Measurements from ENCODE around the gene RHOBTB3. TPM values are rescaled to one million over a fixed set of nuclear protein-coding genes. Genes with fewer than 3 reads are reported as not detected.
A peak's percentile ranks its signal among the peaks of the same experiment; 100 is the strongest.

The RHOBTB3 gene
- total RNA-seq, 1 donor from 2014 or later = 75.2 TPM

DNA sequence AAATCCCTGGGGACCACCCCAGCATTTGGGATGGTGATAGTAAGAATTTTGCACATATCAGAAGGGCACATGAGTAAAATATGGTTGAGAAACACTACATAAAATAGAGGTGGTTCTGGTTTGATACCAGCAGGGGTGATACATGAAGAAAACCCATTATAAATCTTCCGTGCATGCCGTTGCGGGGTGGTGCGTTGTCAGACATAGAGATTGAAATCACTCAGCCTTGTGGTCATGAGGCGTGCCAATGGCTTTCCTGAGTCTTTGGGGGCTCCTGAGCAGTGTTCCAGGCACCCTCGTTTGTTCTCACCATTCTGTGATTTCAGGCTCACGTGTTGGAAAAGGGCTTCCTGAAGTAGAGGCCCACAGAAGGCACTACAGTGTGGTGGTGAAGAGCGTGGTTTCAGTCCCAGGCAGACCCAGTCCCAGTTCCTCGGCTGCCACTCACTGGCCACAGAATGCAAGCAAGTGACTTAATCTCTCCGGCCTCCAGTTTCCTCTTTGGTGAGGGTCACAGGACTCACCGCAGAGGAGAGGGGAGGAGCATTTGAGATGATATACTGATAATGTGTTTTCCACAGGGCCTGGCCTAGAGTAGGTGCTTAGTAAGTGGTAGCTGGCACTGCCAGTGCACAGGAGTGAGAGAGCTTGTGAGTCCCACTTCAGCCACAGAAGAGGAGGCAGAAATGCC is 111.9 kb downstream of the RHOBTB3 start:
- Mint-ChIP-seq H3K4me1 (ENCODE audit: low read depth) (peaks cover 23% of the 10 kb centered on the region), H3K27me3 (ENCODE audit: low read depth) (no peaks in the 10 kb centered on the region), H3K9me3 (ENCODE audit: low read depth) (no peaks in the 10 kb centered on the region), H3K27ac (ENCODE audit: unreplicated experiment) (peak overlapping the region; percentile 62), H3K4me3 (ENCODE audit: unreplicated experiment) (no peak overlapping the region), H3K36me3 (ENCODE audit: low read depth) (no peaks in the 10 kb centered on the region)
- TF ChIP-seq, protein P1, sequence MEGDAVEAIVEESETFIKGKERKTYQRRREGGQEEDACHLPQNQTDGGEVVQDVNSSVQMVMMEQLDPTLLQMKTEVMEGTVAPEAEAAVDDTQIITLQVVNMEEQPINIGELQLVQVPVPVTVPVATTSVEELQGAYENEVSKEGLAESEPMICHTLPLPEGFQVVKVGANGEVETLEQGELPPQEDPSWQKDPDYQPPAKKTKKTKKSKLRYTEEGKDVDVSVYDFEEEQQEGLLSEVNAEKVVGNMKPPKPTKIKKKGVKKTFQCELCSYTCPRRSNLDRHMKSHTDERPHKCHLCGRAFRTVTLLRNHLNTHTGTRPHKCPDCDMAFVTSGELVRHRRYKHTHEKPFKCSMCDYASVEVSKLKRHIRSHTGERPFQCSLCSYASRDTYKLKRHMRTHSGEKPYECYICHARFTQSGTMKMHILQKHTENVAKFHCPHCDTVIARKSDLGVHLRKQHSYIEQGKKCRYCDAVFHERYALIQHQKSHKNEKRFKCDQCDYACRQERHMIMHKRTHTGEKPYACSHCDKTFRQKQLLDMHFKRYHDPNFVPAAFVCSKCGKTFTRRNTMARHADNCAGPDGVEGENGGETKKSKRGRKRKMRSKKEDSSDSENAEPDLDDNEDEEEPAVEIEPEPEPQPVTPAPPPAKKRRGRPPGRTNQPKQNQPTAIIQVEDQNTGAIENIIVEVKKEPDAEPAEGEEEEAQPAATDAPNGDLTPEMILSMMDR (IDR thresholded peaks at IDR 0.05) = peak; percentile 24
- no peak for DNase-seq (ENCODE audit: low spot score)

DNA sequence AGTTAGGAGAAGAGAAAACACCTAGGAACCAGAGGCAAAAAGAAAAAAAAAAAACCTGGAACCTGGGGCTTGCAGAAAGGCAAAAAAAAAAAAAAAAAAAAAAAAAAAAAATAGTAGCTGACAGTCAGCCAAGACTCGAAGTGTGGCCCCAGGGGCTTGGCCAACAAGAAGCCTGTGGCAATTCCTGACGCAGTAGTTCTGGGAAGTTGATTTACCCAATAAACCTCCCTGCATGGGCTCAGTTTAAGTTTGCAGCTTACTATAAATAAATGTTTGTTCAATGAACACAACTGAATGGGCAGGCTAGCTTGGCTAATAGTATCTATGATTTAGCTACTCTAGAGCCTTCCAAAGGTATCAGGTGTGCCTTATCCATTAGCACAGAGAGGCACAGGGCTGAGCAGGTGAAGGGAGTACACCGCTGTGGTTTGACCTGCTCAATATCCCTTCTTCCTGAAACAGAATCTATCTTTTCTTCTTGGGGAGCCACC is 112.6 kb downstream of the RHOBTB3 start:
- Mint-ChIP-seq H3K4me3 (ENCODE audit: unreplicated experiment) (no peak overlapping the region), H3K27ac (ENCODE audit: unreplicated experiment) (no peak overlapping the region), H3K27me3 (ENCODE audit: low read depth) (no peaks in the 10 kb centered on the region), H3K36me3 (ENCODE audit: low read depth) (no peaks in the 10 kb centered on the region), H3K9me3 (ENCODE audit: low read depth) (no peaks in the 10 kb centered on the region), H3K4me1 (ENCODE audit: low read depth) (peaks cover 23% of the 10 kb centered on the region)
- DNase-seq (ENCODE audit: low spot score) = no peak
- TF ChIP-seq, protein P1 (IDR thresholded peaks at IDR 0.05) = no peak

DNA sequence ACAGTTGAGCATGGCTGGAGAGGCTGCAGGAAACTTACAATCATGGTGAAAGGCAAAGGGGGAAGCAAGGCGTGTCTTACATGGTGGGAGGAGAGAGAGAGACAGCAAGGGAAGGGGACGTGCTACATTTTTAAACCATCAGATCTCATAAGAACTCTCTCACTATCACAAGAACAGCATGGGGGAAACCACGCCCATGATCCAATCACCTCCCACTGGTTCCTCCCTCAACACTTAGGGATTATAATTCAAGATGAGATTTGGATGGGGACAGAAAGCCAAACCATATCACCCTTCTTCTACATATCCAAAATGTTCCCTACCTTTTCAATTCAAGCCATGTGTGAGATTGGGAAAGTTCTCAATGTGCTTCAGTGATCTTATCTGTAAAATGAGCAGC is 114.3 kb downstream of the RHOBTB3 start:
- no peaks in the 10 kb centered on the region for H3K9me3 Mint-ChIP-seq (ENCODE audit: low read depth)
- H3K27me3 Mint-ChIP-seq (ENCODE audit: low read depth) = no peaks in the 10 kb centered on the region
- TF ChIP-seq, protein P1 (IDR thresholded peaks at IDR 0.05) = no peak
- H3K4me1 Mint-ChIP-seq (ENCODE audit: low read depth) = peaks cover 23% of the 10 kb centered on the region
- no peak overlapping the region for H3K4me3 Mint-ChIP-seq (ENCODE audit: unreplicated experiment)
- H3K36me3 Mint-ChIP-seq (ENCODE audit: low read depth) = no peaks in the 10 kb centered on the region
- no peak for DNase-seq (ENCODE audit: low spot score)
- H3K27ac Mint-ChIP-seq (ENCODE audit: unreplicated experiment) = no peak overlapping the region

Other genes starting within 250 kb of the RHOBTB3 start
- 114 to 132 TPM (median 116 TPM) in 3 replicates for gene SKIC3, start 176.4 kb upstream of the RHOBTB3 start, total RNA-seq
- 10.0 to 10.7 TPM (median 10.4 TPM) in 3 replicates for gene ARSK, start 176.2 kb upstream of the RHOBTB3 start, total RNA-seq
- 0.33 to 0.42 TPM in 2 of 3 replicates, not detected in the other for gene GPR150, start 111.2 kb upstream of the RHOBTB3 start, total RNA-seq
- 0.97 to 1.9 TPM (median 1.7 TPM) in 3 replicates for gene RFESD, start 84.6 kb upstream of the RHOBTB3 start, total RNA-seq
- 0.67 to 1.7 TPM (median 1.1 TPM) in 3 replicates for gene SPATA9, start 48.3 kb upstream of the RHOBTB3 start, total RNA-seq
- gene GLRX, start 91.4 kb downstream of the RHOBTB3 start, total RNA-seq = 18.3 to 24.8 TPM (median 21.6 TPM) in 3 replicates
- gene ELL2, start 230.5 kb downstream of the RHOBTB3 start, total RNA-seq = 51.7 to 83.8 TPM (median 59.3 TPM) in 3 replicates